NCI-H1105 (cell line): ENCODE data around the gene PEX16.
"Not testable (repeated sequence)": the region's sequence is repeated elsewhere in the genome, so short reads cannot be mapped to it uniquely, and the experiment has no call there.

ENCODE experiments used
- DNase-seq: peaks from one replicate; lab custom pipeline; 2025; lab: John Stamatoyannopoulos, UW

PEX16 gene

DNA sequence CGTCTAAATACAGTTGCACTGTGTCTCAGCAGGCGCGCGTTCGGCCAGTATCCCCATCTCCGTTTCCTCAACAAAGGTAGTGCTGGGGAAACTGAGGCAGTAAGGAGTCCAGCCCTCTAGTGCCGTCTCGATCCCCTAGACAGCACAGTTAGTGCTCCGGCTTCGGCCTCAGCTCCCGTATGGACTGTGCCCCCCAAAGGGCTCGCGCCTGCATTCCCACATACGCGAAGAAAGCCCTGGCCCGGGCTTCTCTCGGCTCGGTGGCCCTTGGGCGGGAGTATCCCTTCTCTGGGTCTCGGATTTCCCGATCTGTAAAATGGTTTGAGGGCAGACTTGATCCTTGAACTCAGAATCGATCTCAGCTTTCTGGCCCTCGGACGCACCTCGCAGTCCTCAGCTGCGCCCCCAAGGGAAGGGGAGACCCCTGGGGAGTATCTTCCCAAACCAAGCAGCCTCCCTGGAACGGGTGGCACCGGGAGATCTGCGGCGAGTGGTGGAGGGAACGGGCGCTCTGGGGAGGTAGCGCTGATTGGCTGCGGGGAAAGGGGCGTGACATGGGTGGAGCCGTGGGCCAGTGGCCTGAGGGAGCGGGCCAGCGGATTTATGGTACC lies 759 bp upstream of the PEX16 start:
- DNase-seq = peak; percentile 88

DNA sequence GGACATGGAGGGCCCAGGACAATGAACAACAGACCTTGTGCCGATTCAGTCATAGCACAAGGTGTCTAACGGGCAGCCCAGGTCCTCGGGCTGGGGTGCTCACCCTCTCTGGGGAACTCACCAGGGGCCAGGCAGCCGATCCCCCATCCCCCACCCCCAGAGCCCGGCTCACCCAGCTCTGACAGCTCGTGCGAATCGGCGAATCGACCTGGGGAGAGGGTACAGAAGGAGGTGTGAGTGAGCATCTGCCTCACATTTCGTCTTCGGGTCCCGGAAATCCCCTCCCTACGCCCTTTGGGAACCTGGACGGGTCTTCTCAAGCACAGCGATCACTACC lies 423 bp downstream of the PEX16 start:
- no peak for DNase-seq

DNA sequence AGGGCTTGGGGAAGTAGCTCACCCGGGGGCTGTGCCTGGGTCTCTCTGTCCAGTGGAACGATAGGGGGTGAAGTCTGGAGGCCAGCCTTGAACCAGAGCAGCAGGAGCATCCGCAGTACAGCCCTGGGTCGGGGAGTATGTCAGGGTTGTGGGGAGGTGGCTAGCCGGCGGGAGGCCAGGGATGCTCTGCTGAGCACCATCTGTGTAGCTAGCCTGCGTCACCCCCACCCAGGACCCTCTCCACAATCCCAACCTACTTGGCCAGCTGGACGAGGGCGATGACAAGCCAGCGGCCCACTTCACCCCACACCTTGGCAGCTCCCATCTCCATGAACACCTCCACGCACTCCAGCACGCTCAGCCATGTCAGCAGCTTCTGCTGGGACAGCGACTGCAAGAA lies 2.2 kb downstream of the PEX16 start:
- no peak for DNase-seq

DNA sequence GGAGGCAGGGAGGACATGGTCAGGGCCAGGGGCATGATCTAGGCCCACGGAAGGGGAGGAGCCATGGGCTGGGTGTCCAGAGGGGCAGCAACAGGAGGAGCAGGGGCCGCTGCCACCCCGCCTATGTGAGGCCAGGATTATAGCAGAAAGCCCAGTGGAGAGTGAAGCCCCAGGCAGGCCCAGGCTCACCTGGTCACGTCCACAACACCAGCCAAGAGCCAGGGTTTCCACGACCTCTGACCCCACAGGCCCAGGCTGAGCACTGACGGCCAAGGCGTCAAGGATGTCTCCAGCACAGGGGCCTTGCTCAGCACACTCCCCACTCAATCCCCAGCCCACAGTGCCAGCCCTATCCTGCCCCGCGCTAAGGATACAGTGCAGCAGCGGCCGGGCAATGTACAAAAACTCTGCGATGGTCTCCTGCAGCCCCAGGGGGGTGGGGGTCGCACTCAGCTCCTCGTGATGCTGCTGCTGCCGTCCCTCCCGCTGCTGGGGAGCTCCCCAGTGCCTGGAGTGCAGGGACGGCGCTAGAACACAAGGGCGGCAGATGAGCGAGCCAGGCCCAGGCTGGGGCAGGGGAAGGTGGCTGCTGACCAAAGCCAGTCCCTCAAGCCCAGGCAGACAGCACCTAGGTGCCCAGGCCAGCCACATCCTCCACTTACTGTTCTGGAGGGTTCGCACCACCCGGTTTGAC lies 3.6 kb downstream of the PEX16 start:
- DNase-seq = no peak

DNA sequence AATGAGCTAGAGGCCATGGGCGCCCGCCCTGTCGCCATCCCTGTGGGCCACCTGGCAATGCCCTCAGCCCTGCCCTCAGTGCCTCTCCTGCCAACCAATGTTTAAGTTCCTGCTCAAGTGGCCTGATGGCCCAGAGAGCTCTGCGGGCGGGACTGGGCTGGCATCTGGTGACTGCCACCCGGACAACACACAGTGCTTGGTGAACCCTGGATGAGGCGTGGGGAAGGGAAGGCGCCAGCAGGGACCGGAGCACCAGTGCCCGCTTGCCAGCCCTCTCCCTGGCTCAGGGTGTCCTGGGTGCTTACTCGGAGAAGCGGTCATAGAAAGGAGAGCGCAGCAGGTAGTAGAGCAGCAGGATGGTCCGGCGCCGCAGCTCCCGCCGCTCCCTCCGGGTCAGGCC lies 4.2 kb downstream of the PEX16 start:
- DNase-seq = no peak

DNA sequence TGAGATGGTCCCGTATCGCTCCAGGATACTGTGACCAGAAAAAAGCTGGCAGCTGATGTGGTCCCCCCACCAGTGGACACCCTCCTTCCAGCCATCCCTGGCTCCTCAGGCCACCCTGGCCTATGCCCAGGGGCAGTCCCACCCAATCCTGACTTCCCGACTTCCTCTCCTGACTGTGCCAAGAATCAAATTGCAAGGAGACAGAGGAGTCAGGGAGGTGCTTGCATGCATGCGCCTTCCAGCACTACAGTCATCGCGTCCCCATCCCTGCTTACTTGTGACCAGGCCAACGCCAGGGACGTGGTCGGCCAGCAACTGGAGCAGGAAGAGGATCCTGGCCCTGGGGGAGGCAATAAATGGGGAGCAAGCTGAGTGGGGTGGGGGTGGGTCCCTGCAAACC lies 7.1 kb downstream of the PEX16 start:
- DNase-seq = no peak

DNA sequence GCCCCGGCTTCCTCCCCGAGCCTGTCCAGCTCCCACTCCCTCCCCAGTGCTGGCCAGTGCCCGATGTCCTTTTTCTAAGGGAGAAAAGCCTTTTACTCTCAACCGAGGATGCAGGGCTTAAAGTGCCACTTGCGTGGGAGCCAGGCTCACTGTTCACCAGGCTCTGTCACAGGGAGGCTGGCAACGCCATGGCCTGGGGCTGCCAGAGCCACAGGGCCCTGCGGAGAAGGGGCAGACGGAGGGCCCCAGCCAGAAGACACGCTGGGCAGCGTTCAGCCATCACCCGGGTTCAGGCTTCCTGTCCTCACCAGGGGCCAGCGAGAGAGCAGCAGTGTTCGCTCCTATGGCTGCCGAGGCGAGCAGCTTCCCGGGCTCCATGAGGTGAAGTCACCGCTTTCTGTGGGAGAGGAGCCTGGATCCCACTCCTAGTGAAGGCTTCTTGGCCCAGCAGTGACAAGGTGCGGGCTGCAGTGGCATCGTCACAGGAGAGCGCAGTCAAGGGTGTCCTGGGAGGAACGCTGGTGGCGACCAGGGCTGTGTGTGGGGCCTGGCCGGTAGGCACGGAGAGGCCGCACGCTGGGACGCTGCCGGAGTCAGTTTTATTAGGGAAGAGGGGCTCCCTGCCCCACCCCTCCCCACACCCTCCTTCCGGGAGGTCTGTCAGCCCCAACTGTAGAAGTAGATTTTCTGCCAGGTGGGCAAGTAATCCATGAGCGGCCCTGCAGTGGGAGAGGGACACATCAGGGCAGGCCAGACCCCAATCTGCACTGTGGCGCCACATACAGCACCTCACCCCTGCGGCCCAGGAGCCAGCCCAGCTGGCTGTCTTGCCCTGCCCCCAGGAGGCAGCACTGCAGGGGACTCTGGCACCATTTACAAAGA lies 7.8 kb downstream of the PEX16 start:
- DNase-seq = no peak

DNA sequence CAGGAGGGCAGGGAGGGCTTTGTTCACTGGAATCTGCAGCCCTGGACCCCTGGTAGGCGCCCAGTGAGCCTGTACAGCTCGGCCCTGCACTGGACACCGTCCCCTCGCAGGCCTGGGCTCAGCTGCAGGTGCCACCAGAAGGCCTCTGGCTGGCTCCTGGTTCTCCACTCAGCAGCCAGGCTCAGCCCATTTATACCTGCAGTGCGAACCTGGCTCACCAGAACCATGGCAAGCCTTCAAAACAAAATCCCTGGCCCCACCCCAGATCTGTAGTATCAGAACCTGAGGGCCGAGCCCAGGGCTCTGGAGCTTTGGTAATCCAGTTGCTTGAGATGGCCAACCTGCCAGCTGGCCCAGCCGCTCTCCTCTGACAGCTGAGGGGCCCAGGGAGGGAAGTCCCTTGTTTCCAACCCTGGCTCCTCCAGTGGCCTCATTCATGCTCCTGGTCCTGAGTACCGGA lies 9.7 kb downstream of the PEX16 start:
- DNase-seq = no peak

DNA sequence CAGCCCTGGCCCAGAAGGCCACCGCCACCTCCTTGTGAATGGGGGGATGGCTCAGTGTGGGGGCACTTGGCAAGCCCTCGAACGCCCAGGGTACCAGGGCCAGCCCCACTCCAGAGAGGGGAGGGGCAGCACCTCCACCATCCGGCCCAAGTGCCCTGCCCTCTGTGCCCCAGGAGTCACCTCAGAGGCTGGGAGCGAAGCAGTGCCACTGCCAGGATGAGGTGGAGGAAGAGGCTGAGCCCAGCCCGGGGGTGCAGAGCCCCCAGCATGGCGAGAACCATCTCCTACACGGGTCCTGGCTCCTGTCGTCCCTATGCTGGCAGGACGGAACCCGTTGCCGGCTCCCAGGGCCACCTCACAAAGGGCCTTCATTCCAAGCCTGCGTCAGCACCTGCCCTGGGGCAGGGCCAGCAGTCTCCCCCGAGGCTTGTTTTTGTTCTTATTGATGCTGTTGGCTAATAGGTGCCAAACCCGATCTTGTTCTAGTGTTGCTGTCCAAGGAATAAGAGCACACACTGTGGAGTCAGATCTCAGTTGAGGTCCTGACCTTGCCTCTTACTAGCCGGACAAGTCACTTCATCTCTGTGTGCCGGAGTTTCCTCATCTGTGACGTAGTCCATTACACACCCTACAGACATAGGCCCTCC lies 10.6 kb downstream of the PEX16 start, which contains the start of gene FREY1:
FREY1 (minus strand) TSS at position 307 of the 647 bp plus-strand sequence; CDS start at position 281, 26 bp downstream.
- DNase-seq = no peak

DNA sequence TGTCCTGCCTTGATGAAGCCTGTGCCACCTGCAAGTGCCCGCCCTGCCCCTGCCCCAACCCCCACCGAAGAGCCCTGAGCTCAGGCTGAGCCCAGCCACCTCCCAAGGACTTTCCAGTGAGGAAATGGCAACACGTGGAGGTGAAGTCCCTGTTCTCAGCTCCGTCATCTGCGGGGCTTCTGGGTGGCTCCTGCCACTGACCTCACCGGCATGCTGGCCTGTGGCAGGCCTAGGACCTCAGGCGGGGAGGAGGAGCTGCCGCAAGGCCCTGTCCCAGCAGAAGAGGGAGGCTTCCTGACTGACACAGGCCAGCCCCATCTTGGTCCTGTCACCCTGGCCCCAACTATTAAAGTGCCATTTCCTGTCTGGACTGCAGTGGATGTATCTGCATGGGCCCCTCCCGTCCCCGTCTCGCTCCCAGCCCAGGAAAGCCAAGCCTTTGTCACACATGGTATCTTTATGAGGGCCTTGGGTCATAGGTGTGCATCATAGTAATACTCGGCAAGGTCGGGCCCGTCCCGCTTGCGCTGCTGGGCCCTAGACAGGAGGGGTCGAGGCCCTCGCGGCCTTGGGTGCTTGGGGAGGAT lies 11.5 kb downstream of the PEX16 start:
- no peak for DNase-seq

DNA sequence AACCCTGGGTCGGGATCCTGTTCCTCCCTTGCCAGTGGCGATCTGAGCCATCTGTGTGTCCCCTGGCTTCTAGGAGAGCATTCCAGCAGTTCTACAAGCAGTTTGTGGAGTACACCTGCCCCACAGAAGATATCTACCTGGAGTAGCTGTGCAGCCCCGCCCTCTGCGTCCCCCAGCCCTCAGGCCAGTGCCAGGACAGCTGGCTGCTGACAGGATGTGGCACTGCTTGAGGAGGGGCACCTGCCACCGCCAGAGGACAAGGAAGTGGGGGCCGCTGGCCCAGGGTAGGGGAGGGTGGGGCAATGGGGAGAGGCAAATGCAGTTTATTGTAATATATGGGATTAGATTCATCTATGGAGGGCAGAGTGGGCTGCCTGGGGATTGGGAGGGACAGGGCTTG lies 12.1 kb downstream of the PEX16 start:
- DNase-seq = not testable (repeated sequence)

DNA sequence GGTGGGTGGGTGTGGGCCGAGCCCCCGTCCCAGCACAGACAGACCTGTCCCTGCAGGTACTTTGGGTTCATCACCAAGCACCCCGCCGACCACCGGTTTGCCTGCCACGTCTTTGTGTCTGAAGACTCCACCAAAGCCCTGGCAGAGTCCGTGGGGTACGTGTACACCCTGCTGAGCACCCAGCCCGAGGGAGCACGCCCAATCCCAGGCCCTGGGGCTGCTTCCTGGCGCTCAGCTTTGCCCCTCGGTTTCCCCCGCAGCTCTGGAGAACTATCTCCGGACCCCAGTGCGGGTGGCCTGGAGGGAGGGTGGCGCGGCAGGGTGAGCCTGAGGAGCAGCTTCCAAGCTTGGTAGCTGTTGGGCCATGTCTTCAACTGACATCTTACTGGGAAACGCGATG lies 12.6 kb downstream of the PEX16 start:
- no peak for DNase-seq

DNA sequence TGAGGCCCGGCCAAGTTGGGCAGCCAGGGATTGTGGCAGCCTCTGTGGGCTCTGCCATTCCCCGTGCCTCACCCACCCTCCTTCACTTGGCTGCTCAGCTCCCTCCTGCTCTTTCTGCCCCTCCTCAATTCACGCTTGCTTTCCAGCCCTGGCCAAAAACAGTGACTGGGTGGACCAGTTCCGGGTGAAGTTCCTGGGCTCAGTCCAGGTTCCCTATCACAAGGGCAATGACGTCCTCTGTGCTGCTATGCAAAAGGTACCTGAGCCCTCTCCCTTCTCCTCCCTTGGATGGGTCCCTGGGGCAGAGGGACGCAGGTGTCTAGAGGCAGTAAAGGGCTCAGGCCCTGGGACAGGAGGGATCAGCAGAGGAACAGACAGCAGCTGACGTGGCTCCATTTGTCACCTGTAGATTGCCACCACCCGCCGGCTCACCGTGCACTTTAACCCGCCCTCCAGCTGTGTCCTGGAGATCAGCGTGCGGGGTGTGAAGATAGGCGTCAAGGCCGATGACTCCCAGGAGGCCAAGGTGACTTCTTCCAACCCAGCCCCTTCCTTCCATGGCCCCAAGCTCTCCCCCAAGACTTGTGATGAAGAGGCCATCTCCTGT lies 13.3 kb downstream of the PEX16 start:
- DNase-seq = no peak

DNA sequence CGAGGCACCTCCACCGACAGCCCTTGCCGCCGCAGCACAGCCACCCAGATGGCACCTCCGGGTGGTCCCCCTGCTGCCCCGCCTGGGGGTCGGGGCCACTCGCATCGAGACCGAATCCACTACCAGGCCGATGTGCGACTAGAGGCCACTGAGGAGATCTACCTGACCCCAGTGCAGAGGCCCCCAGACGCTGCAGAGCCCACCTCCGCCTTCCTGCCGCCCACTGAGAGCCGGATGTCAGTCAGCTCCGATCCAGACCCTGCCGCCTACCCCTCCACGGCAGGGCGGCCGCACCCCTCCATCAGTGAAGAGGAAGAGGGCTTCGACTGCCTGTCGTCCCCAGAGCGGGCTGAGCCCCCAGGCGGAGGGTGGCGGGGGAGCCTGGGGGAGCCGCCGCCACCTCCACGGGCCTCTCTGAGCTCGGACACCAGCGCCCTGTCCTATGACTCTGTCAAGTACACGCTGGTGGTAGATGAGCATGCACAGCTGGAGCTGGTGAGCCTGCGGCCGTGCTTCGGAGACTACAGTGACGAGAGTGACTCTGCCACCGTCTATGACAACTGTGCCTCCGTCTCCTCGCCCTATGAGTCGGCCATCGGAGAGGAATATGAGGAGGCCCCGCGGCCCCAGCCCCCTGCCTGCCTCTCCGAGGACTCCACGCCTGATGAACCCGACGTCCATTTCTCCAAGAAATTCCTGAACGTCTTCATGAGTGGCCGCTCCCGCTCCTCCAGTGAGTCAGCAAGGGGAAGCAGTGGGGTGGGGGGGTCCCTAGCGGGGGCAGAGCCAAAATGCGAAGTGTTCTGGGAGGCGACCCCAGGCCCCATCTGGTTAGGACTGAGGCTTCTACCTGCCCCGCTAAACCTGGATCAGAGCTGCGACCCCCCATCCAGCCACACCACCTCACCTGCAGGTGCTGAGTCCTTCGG lies 15.0 kb downstream of the PEX16 start:
- no peak for DNase-seq

DNA sequence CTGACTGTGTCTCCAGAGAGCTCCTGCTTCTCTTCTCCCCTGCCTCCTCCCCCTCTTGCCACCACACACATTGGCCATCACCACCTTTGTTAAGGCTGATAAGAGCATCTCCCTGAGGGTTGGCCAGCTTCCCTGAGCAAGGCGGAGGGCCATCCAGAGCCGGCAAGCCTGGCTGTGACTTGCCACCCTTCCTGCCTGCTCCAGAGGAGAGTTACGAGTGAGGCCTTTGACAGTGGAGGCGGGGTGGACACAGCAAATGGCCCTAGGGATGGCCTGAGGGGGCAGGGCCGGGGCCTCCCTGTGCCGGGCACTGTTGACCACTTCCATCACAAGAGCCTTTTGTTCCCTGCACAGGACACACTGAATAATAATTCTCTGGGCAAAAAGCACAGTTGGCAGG lies 16.1 kb downstream of the PEX16 start:
- DNase-seq = no peak

DNA sequence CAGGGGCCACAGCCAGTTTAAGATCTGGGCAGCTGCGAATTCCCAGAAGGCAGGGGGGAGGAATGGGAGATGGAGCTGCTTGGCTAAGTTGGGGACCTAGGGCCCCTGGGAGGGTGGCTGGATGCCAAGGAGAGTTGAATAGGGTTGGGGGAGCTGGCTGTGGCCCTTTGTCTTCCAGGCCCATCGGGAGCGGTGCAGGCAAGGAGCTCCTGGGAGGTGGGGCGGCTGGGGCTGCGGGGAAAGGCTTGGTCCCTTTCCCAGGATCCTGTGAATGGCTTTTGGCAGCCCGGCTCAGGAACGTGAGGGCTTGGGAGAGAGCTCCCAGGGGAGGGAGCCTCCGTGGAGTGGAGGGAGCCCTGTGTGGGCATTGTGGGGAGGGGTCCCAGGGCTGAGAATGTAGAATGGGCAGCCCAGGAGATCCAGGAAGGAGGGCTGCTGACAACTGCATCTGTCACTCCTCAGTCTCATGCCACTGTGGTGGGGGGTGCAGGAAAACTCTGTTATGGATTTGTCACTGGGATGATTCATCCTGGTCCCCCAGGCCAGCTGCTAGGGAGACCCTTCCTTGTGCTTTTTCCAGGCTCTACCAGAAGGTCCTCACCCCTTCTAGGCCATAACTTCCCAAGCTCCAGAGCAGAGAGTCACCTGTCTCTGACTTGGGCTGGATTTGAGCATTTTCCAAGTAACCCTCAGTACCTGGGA lies 16.6 kb downstream of the PEX16 start:
- peak; percentile 28 for DNase-seq

DNA sequence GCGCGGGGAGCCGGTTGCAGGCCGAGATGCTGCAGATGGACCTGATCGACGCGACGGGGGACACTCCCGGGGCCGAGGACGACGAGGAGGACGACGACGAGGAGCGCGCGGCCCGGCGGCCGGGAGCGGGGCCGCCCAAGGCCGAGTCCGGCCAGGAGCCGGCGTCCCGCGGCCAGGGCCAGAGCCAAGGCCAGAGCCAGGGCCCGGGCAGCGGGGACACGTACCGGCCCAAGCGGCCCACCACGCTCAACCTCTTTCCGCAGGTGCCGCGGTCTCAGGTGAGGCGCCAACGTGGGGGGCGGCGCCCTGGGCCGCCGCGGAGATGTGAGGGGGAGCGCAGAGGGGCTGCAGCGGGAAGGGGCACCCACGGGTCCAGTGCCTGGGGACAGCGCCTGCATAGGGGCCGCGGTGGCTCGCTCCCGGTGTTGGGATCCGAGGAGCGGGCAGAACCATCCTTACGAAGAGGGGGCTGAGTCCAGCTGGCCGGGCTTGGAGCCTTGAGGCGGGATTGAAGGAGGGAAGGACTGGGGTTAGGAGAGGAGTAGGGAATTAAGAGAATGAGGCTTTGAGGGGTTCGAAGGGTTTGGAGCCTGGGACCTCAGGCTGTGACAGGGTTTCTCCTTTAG lies 17.4 kb downstream of the PEX16 start:
- DNase-seq = not testable (repeated sequence)

DNA sequence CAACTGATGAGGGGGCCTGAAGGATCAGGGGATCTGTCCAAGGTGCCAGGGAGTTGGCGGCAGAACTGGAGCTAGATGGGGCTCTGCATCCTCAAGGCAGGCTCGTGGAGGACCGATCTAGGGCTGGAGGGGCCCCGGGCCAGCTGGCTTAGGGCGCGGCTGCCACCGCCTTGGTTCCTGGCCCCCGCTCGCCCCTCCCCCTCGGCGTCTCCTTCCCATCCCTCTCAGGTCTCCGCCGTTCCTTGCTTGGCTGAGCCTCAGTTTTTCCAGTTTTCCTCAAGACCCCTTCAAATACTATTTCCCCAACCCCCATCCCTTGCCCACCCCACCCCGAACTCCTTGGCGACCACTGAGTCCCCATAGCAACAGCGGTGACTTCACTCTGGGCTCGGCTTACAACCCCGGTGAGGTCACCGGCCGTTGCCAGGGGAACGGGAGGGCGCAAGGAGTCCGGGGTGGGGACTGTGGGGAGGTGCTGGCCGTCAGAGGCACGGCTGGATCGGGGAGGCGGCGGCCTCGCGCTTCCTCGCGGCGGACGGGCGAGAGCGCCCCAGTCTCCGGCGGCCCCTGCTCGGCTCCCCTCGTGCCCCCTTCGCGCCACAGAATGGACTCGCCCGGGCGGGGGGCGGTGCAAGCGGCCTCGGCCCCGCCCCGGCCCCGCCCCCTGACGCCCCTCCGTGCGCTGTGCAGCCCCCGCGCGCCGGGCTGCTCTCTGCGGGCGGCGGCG lies 18.1 kb downstream of the PEX16 start:
- DNase-seq = peak; percentile 95

DNA sequence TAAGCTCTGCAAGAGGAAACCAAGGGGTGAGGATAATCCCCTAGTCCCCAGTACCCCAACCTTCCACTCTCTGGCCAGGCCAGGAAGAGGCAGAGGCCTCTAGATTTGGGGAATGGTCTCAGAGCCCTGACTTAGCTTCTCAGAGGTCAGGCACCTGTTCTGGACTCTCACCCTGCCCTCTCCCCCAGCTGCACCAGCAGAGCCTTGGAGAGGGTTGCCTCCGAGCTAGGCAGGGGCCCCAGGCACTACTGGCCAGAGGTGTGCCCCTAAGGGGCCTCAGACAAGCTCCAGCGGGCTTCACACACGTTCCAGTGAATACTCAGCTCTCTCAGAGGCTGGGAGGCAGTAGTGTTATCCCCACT lies 18.6 kb downstream of the PEX16 start:
- DNase-seq = no peak
